SK-N-SH treated with all-trans-retinoic acid at 6 μM for 48 hours (cell line): Measurements from ENCODE around the gene CDCP1.

Source experiments
- ATAC-seq: fragments of 200-7000 bp; cut with Tn5 transposase; 3 replicates; pipeline ENCODE4 v1.9.1; 2020; ENCODE audit warnings: mild to moderate bottlenecking, moderate library complexity
- ARNTL ChIP-seq: fragments of 450-650 bp; formaldehyde crosslinking; IDR thresholded peaks from 2 replicates; pipeline ENCODE4 v1.5.0; 2020; ENCODE audit warnings: low read depth, mild to moderate bottlenecking, moderate library complexity, borderline replicate concordance
- BACH2 ChIP-seq: fragments of 250-450 bp; sonication (Bioruptor Pico); IDR thresholded peaks from 2 replicates; pipeline ENCODE4 v1.9.0; 2021; ENCODE audit warnings: mild to moderate bottlenecking, borderline replicate concordance
- CREB5 ChIP-seq: fragments of 250-450 bp; sonication (Bioruptor Pico); IDR thresholded peaks from 2 replicates; pipeline ENCODE4 v1.5.1; 2020; ENCODE audit warnings: low read depth, mild to moderate bottlenecking, moderate library complexity
- CSDC2 ChIP-seq: fragments of 250-450 bp; sonication (Bioruptor Pico); IDR thresholded peaks from 2 replicates; pipeline ENCODE4 v1.5.0; 2020; ENCODE audit warnings: mild to moderate bottlenecking, moderate library complexity
- CSRNP3 ChIP-seq: fragments of 250-450 bp; sonication (Bioruptor Pico); IDR thresholded peaks from 2 replicates; pipeline ENCODE4 v1.5.1; 2021; ENCODE audit warnings: mild to moderate bottlenecking, moderate library complexity
- ESRRG ChIP-seq: fragments of 250-450 bp; sonication (Bioruptor Pico); IDR thresholded peaks from 2 replicates; pipeline ENCODE4 v1.6.1; 2021; ENCODE audit warnings: mild to moderate bottlenecking
- GLIS3 ChIP-seq: fragments of 250-450 bp; sonication (Bioruptor Pico); IDR thresholded peaks from 2 replicates; pipeline ENCODE4 v1.5.0; 2020; ENCODE audit warnings: mild to moderate bottlenecking, moderate library complexity
- ISL1 ChIP-seq: fragments of 250-450 bp; sonication (Bioruptor Pico); IDR thresholded peaks from 2 replicates; pipeline ENCODE4 v2.1.2; 2022; ENCODE audit warnings: mild to moderate bottlenecking, moderate library complexity
- OSR1 ChIP-seq: fragments of 250-450 bp; sonication (Bioruptor Pico); IDR thresholded peaks from 2 replicates; pipeline ENCODE4 v1.8.0; 2022; ENCODE audit warnings: moderate library complexity, mild to moderate bottlenecking, inconsistent platforms
- POU6F1 ChIP-seq: fragments of 250-450 bp; sonication (Bioruptor Pico); IDR thresholded peaks from 2 replicates; pipeline ENCODE4 v1.8.0; 2021; ENCODE audit warnings: low read depth, mild to moderate bottlenecking, moderate library complexity, borderline replicate concordance
- PPARA ChIP-seq: fragments of 250-450 bp; sonication (Bioruptor Pico); IDR thresholded peaks from 2 replicates; pipeline ENCODE4 v1.5.0; 2020; ENCODE audit warnings: mild to moderate bottlenecking, borderline replicate concordance
- TCF4 ChIP-seq: fragments of 250-450 bp; sonication (Bioruptor Pico); IDR thresholded peaks from 2 replicates; pipeline ENCODE4 v1.8.0; 2021; ENCODE audit warnings: mild to moderate bottlenecking, moderate library complexity, borderline replicate concordance
- TOX ChIP-seq: fragments of 250-450 bp; sonication (Bioruptor Pico); IDR thresholded peaks from 2 replicates; pipeline ENCODE4 v1.8.0; 2021; ENCODE audit warnings: mild to moderate bottlenecking, moderate library complexity, borderline replicate concordance
- TSHZ2 ChIP-seq: fragments of 250-450 bp; sonication (Bioruptor Pico); IDR thresholded peaks from 2 replicates; pipeline ENCODE4 v1.5.0; 2020; ENCODE audit warnings: mild to moderate bottlenecking, moderate library complexity
- ZC3H10 ChIP-seq: fragments of 250-450 bp; sonication (Bioruptor Pico); IDR thresholded peaks from 2 replicates; pipeline ENCODE4 v1.5.1; 2021; ENCODE audit warnings: mild to moderate bottlenecking, moderate library complexity
- ZFP3 ChIP-seq: fragments of 250-450 bp; sonication (Bioruptor Pico); IDR thresholded peaks from 2 replicates; pipeline ENCODE4 v1.5.0; 2020; ENCODE audit warnings: mild to moderate bottlenecking, moderate library complexity
- ZFP30 ChIP-seq: fragments of 450-650 bp; formaldehyde crosslinking; IDR thresholded peaks from 2 replicates; pipeline ENCODE4 v1.5.0; 2022; ENCODE audit warnings: mild to moderate bottlenecking, moderate library complexity
- ZNF565 ChIP-seq: fragments of 450-650 bp; formaldehyde crosslinking; conservative IDR thresholded peaks from 2 replicates; pipeline ENCODE4 v1.5.0; 2020; ENCODE audit warnings: low read depth, mild to moderate bottlenecking, moderate library complexity
- ZNF70 ChIP-seq: fragments of 450-650 bp; formaldehyde crosslinking; IDR thresholded peaks from 2 replicates; pipeline ENCODE4 v1.5.0; 2020; ENCODE audit warnings: mild to moderate bottlenecking, moderate library complexity
- TF ChIP-seq, protein P1 (sequence below): fragments of 250-450 bp; sonication (Bioruptor Pico); IDR thresholded peaks from 2 replicates; pipeline ENCODE4 v1.8.0; 2020; ENCODE audit warnings: mild to moderate bottlenecking, moderate library complexity, borderline replicate concordance

Gene CDCP1

DNA sequence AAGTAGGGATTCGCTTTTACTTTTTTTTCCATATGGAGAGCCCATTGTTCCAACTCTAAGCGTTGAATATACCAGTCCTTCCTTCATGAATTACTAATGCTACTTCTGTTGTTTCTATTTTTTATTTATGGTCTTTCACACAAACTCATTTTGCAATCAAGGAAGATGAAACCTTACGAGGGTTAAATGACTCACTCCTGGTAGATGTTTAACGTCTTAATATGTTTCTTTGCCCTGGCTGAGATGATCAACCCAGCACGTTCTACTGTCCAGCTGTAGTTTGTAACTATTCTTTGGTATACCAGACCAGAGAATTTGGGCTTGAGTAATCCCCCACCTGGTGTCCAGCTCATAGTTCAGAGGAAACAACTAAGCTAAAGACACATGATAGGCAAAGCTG, 23.1 kb downstream of the CDCP1 start:
- TF ChIP-seq CSDC2 (CRISPR knock-in tag) (no peak), ZFP30 (CRISPR knock-in tag) (no peak), POU6F1 (CRISPR knock-in tag) (no peak), ZNF70 (CRISPR knock-in tag) (no peak), TCF4 (CRISPR knock-in tag) (no peak), OSR1 (CRISPR knock-in tag) (no peak), ARNTL (CRISPR knock-in tag) (no peak), ZFP3 (CRISPR knock-in tag) (no peak), CREB5 (CRISPR knock-in tag) (no peak), ZC3H10 (CRISPR knock-in tag) (no peak), TSHZ2 (CRISPR knock-in tag) (no peak), CSRNP3 (no peak), PPARA (CRISPR knock-in tag) (no peak), TOX (CRISPR knock-in tag) (no peak), ZNF565 (CRISPR knock-in tag) (no peak)
- TF ChIP-seq, all 23 proteins: peak for 0
- peak; percentile 63 for ATAC-seq

GRCh38 chr3:45120359-45121158, 25.6 kb downstream of the CDCP1 start:
- no peak for TF ChIP-seq POU6F1 (CRISPR knock-in tag)
- no peak for TF ChIP-seq ZC3H10 (CRISPR knock-in tag)
- TF ChIP-seq ESRRG (CRISPR knock-in tag): no peak
- TF ChIP-seq, protein P1, sequence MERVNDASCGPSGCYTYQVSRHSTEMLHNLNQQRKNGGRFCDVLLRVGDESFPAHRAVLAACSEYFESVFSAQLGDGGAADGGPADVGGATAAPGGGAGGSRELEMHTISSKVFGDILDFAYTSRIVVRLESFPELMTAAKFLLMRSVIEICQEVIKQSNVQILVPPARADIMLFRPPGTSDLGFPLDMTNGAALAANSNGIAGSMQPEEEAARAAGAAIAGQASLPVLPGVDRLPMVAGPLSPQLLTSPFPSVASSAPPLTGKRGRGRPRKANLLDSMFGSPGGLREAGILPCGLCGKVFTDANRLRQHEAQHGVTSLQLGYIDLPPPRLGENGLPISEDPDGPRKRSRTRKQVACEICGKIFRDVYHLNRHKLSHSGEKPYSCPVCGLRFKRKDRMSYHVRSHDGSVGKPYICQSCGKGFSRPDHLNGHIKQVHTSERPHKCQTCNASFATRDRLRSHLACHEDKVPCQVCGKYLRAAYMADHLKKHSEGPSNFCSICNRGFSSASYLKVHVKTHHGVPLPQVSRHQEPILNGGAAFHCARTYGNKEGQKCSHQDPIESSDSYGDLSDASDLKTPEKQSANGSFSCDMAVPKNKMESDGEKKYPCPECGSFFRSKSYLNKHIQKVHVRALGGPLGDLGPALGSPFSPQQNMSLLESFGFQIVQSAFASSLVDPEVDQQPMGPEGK: no peak
- TF ChIP-seq TOX (CRISPR knock-in tag): no peak
- no peak for TF ChIP-seq GLIS3 (CRISPR knock-in tag)
- no peak for TF ChIP-seq BACH2 (CRISPR knock-in tag)
- no peak for TF ChIP-seq PPARA (CRISPR knock-in tag)
- no peak for TF ChIP-seq CSRNP3
- no peak for TF ChIP-seq TCF4 (CRISPR knock-in tag)
- no peak for TF ChIP-seq CREB5 (CRISPR knock-in tag)
- TF ChIP-seq OSR1 (CRISPR knock-in tag): no peak
- no peak for TF ChIP-seq ZNF70 (CRISPR knock-in tag)
- TF ChIP-seq TSHZ2 (CRISPR knock-in tag): no peak
- no peak for TF ChIP-seq ISL1 (CRISPR knock-in tag)
- no peak for ATAC-seq
